Caco-2 (cell line): ENCODE data around the gene SPARC. TPM values are rescaled to one million over a fixed set of nuclear protein-coding genes. Genes with fewer than 3 reads are reported as not detected.

Experiments
- BruUV-seq: library from RNA; stranded (reverse); fragments of 400-500 nt; replicated peaks from 2 replicates; lab custom pipeline; 2021; lab: Mats Ljungman, UMichigan
- CTCF ChIA-PET: fragments of 300-600 bp; sonication (Branson Sonifier 250); formaldehyde crosslinking; loops from one replicate; lab custom pipeline; 2022; ENCODE audit warnings: antibody characterized with exemption; lab: Charles Lee
- POLR2A ChIA-PET: fragments of 300-600 bp; sonication (Branson Sonifier 250); formaldehyde crosslinking; loops from one replicate; lab custom pipeline; 2022; ENCODE audit warnings: antibody characterized with exemption; lab: Charles Lee
- DNase-seq, 2 experiments: peaks; one replicate each; pipeline versions ENCODE4 v3.0.0 to v3.0.0-alpha.2; 2020 to 2022
- H3K27me3 ChIP-seq: replicated peaks from 2 replicates; pipeline ENCODE4 v1.6.0; 2011; ENCODE audit warnings: low read length; ENCODE audit not compliant: control insufficient read depth, insufficient read depth
- H3K36me3 ChIP-seq: 2 replicates; pipeline ENCODE4 v1.5.1; 2011; ENCODE audit warnings: low read length; ENCODE audit not compliant: control insufficient read depth, insufficient read depth
- H3K4me1 ChIP-seq: fragments of 250-450 bp; sonication (Bioruptor Pico); 2 replicates; pipeline ENCODE4 v1.5.1; 2020; ENCODE audit warnings: mild to moderate bottlenecking
- H3K4me3 ChIP-seq: 2 replicates; pipeline ENCODE4 v1.5.1; 2011; ENCODE audit warnings: low read depth, mild to moderate bottlenecking, control low read depth, low read length
- H3K9me3 ChIP-seq: fragments of 250-450 bp; sonication (Bioruptor Pico); 2 replicates; pipeline ENCODE4 v1.5.1; 2020; ENCODE audit warnings: mild to moderate bottlenecking, moderate library complexity
- H3K27ac Mint-ChIP-seq: one replicate; pipeline ENCODE4 v1.8.0; 2022; ENCODE audit warnings: mixed read lengths; ENCODE audit not compliant: unreplicated experiment
- H3K27me3 Mint-ChIP-seq: one replicate; pipeline ENCODE4 v1.8.0; 2022; ENCODE audit warnings: mixed read lengths; ENCODE audit not compliant: insufficient read depth, unreplicated experiment
- H3K36me3 Mint-ChIP-seq: one replicate; pipeline ENCODE4 v1.8.0; 2022; ENCODE audit warnings: mild to moderate bottlenecking, mixed read lengths; ENCODE audit not compliant: insufficient read depth, unreplicated experiment
- H3K4me1 Mint-ChIP-seq: one replicate; pipeline ENCODE4 v1.8.0; 2022; ENCODE audit warnings: low read depth, mixed read lengths; ENCODE audit not compliant: unreplicated experiment
- H3K4me3 Mint-ChIP-seq: one replicate; pipeline ENCODE4 v1.8.0; 2022; ENCODE audit warnings: mild to moderate bottlenecking, moderate library complexity, mixed read lengths; ENCODE audit not compliant: unreplicated experiment
- H3K9me3 Mint-ChIP-seq: one replicate; pipeline ENCODE4 v1.8.0; 2022; ENCODE audit warnings: mixed read lengths; ENCODE audit not compliant: unreplicated experiment
- intact Hi-C: fragments of 100-400 bp; cut with micrococcal nuclease; formaldehyde crosslinking; loops from one replicate; pipeline ENCODE4 v1.10.0; 2022; ENCODE audit not compliant: unreplicated experiment
- total RNA-seq: library from RNA; stranded (reverse); gene quantifications from 2 replicates; pipeline ENCODE4 v1.2.3, GENCODE V29; 2022
- TF ChIP-seq, protein P1 (sequence below), 2 experiments: fragments of 200-600 bp in 1 of 2; IDR thresholded peaks; 1 replicate in 1 of 2; 2 replicates in 1 of 2; pipeline versions ENCODE4 v1.5.1 to v1.8.0; 2011 to 2022; ENCODE audit warnings: antibody characterized with exemption in 1 of 2, control low read depth in 1 of 2, inconsistent platforms in 1 of 2, low read depth in 1 of 2, low read length in 1 of 2, mild to moderate bottlenecking in 1 of 2, moderate library complexity in 1 of 2; ENCODE audit not compliant: insufficient read depth in 1 of 2, severe bottlenecking in 1 of 2, unreplicated experiment in 1 of 2

The SPARC gene
- total RNA-seq, 1 experiment from 2014 or later, result 22.7 TPM

DNA sequence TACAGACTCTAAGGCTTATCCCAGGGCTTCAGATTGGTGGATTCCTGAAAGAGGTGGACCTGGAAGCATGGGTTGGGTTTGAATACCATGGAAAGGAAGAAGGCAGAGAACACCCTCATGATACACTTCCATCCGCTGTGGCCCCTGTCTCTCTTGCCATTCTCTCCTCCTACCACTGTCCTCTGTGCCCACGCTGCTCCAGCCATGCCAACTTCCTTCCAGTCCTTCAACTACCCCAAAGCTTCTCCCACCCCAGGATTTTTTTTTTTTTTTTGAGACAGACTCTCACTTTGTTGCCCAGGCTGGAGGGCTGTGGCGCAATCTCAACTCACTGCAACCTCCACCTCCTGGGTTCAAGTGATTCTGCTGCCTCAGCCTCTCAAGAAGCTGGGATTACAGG lies 1.7 kb upstream of the SPARC start:
- H3K27me3 Mint-ChIP-seq, result no peaks in the 10 kb centered on the region
- POLR2A ChIA-PET, result no interaction called here
- intact Hi-C loops, result no loop called here
- H3K9me3 ChIP-seq, result no peaks in the 10 kb centered on the region
- CTCF ChIA-PET, result no interaction called here
- peaks cover 39% of the 10 kb centered on the region for H3K4me1 Mint-ChIP-seq
- TF ChIP-seq, protein P1, sequence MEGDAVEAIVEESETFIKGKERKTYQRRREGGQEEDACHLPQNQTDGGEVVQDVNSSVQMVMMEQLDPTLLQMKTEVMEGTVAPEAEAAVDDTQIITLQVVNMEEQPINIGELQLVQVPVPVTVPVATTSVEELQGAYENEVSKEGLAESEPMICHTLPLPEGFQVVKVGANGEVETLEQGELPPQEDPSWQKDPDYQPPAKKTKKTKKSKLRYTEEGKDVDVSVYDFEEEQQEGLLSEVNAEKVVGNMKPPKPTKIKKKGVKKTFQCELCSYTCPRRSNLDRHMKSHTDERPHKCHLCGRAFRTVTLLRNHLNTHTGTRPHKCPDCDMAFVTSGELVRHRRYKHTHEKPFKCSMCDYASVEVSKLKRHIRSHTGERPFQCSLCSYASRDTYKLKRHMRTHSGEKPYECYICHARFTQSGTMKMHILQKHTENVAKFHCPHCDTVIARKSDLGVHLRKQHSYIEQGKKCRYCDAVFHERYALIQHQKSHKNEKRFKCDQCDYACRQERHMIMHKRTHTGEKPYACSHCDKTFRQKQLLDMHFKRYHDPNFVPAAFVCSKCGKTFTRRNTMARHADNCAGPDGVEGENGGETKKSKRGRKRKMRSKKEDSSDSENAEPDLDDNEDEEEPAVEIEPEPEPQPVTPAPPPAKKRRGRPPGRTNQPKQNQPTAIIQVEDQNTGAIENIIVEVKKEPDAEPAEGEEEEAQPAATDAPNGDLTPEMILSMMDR (IDR thresholded peaks at IDR 0.05; ENCODE audit: insufficient read depth in 1 of 2, low read depth in 1 of 2, low read length in 1 of 2, severe bottlenecking in 1 of 2, unreplicated experiment in 1 of 2), result no peak
- H3K9me3 Mint-ChIP-seq, result no peaks in the 10 kb centered on the region
- DNase-seq, result no peak
- no peaks in the 10 kb centered on the region for H3K36me3 Mint-ChIP-seq
- H3K4me1 ChIP-seq, result peaks cover 36% of the 10 kb centered on the region
- H3K36me3 ChIP-seq, result no peaks in the 10 kb centered on the region
- H3K27ac Mint-ChIP-seq, result no peak overlapping the region
- H3K27me3 ChIP-seq, result no peaks in the 10 kb centered on the region
- no peak overlapping the region for H3K4me3 ChIP-seq
- no peak overlapping the region for H3K4me3 Mint-ChIP-seq
- no TSS peak for BruUV-seq

GRCh38 chr5:151685749-151686673 lies 704 bp downstream of the SPARC start:
- Histone ChIP-seq H3K9me3 (no peaks in the 10 kb centered on the region), H3K4me1 (peaks cover 42% of the 10 kb centered on the region), H3K36me3 (no peaks in the 10 kb centered on the region), H3K27me3 (no peaks in the 10 kb centered on the region), H3K4me3 (no peak overlapping the region)
- no TSS peak for BruUV-seq
- POLR2A ChIA-PET, result no interaction called here
- Mint-ChIP-seq H3K27ac (peak overlapping the region; percentile 34), H3K4me3 (peak overlapping the region; percentile 60), H3K9me3 (no peaks in the 10 kb centered on the region), H3K4me1 (peaks cover 27% of the 10 kb centered on the region), H3K27me3 (no peaks in the 10 kb centered on the region), H3K36me3 (no peaks in the 10 kb centered on the region)
- TF ChIP-seq, protein P1 (IDR thresholded peaks at IDR 0.05; ENCODE audit: insufficient read depth in 1 of 2, low read depth in 1 of 2, low read length in 1 of 2, severe bottlenecking in 1 of 2, unreplicated experiment in 1 of 2), result no peak
- CTCF ChIA-PET, result interaction anchor here (0.7 to 1.4 kb wide), 3 partner anchors 14 to 34 kb away, joined by 3 to 5 read pairs (median 4); no protein-coding TSS in a partner anchor
- intact Hi-C loops, result loop anchor here (2.0 kb wide), 1 partner anchor 13 kb away; no protein-coding TSS in a partner anchor
- no peak for DNase-seq

- H3K4me1 Mint-ChIP-seq, result peaks cover 27% of the 10 kb centered on the region
- Histone ChIP-seq H3K27me3 (no peaks in the 10 kb centered on the region), H3K36me3 (no peaks in the 10 kb centered on the region), H3K4me1 (peaks cover 42% of the 10 kb centered on the region), H3K4me3 (no peak overlapping the region), H3K9me3 (no peaks in the 10 kb centered on the region)
- DNase-seq, result peak; percentile 78 to 81
- TF ChIP-seq, protein P1 (IDR thresholded peaks at IDR 0.05; ENCODE audit: insufficient read depth in 1 of 2, low read depth in 1 of 2, low read length in 1 of 2, severe bottlenecking in 1 of 2, unreplicated experiment in 1 of 2), result no peak
- no peaks in the 10 kb centered on the region for H3K36me3 Mint-ChIP-seq
- intact Hi-C loops, result loop anchor here (1.0 to 2.0 kb wide), 2 partner anchors 14 to 26 kb away; no protein-coding TSS in a partner anchor
- no TSS peak for BruUV-seq
- ChIA-PET CTCF (interaction anchor here (1.3 to 1.4 kb wide), 2 partner anchors 13 to 27 kb away, joined by 5 to 8 read pairs; no protein-coding TSS in a partner anchor), POLR2A (no interaction called here)
- peak overlapping the region; percentile 34 for H3K27ac Mint-ChIP-seq
- no peaks in the 10 kb centered on the region for H3K9me3 Mint-ChIP-seq
- H3K4me3 Mint-ChIP-seq, result peak overlapping the region; percentile 6
- no peaks in the 10 kb centered on the region for H3K27me3 Mint-ChIP-seq
Measured at GRCh38 chr5:151684690-151685361, 1.9 kb downstream of the SPARC start.
